GM06990 (cell line): ENCODE measurements around the gene ATP8B4.

Experiments used
- DNase-seq: peaks from one replicate; pipeline ENCODE4 v3.0.0-alpha.2; 2011; ENCODE audit not compliant: insufficient read length; ENCODE audit errors: extremely low read depth
- H3K27me3 ChIP-seq: replicated peaks from 2 replicates; pipeline ENCODE4 v1.6.0; 2011; ENCODE audit warnings: low read length; ENCODE audit not compliant: control insufficient read depth, insufficient read depth
- H3K36me3 ChIP-seq: 2 replicates; pipeline ENCODE4 v1.5.1; 2011; ENCODE audit warnings: low read length; ENCODE audit not compliant: control insufficient read depth, insufficient read depth
- H3K4me3 ChIP-seq: replicated peaks from 2 replicates; pipeline ENCODE4 v1.5.1; 2011; ENCODE audit warnings: low read depth, mild to moderate bottlenecking, control low read depth, low read length
- CTCF ChIP-seq: IDR thresholded peaks from 2 replicates; pipeline ENCODE4 v1.5.1; 2011; ENCODE audit warnings: low read length, control low read depth, mild to moderate bottlenecking, inconsistent platforms; ENCODE audit not compliant: insufficient read depth, poor library complexity, severe bottlenecking

Gene ATP8B4

GRCh38 chr15:50017522-50017921, 101.5 kb downstream of the ATP8B4 start:
- no peaks in the 10 kb centered on the region for H3K36me3 ChIP-seq
- no peak for TF ChIP-seq CTCF
- no peak for DNase-seq
- no peak overlapping the region for H3K4me3 ChIP-seq
- H3K27me3 ChIP-seq, result no peaks in the 10 kb centered on the region; the same call in 1 of the 2 replicates

GRCh38 chr15:50016951-50017350, 102.1 kb downstream of the ATP8B4 start:
- Histone ChIP-seq H3K4me3 (no peak overlapping the region), H3K36me3 (no peaks in the 10 kb centered on the region), H3K27me3 (no peaks in the 10 kb centered on the region; the same call in 1 of the 2 replicates)
- no peak for DNase-seq
- no peak for TF ChIP-seq CTCF

- DNase-seq, result no peak
- Histone ChIP-seq H3K36me3 (no peaks in the 10 kb centered on the region), H3K4me3 (no peak overlapping the region), H3K27me3 (no peaks in the 10 kb centered on the region; the same call in 1 of the 2 replicates)
- no peak for TF ChIP-seq CTCF
These were observed 106.2 kb downstream of the ATP8B4 start for GRCh38 chr15:50012790-50013189.

- H3K36me3 ChIP-seq, result no peaks in the 10 kb centered on the region
- no peaks in the 10 kb centered on the region for H3K27me3 ChIP-seq
- no peak overlapping the region for H3K4me3 ChIP-seq
- DNase-seq, result no peak
- TF ChIP-seq CTCF, result no peak
These were observed 109.4 kb downstream of the ATP8B4 start for GRCh38 chr15:50009634-50010033.

- no peaks in the 10 kb centered on the region for H3K27me3 ChIP-seq
- H3K4me3 ChIP-seq, result no peak overlapping the region
- peak; percentile 43 for DNase-seq
- peak; percentile 83 for TF ChIP-seq CTCF
- no peaks in the 10 kb centered on the region for H3K36me3 ChIP-seq
These were observed 115.2 kb downstream of the ATP8B4 start for GRCh38 chr15:50003786-50004334.

GRCh38 chr15:49991587-49991986, 127.4 kb downstream of the ATP8B4 start:
- TF ChIP-seq CTCF, result no peak
- H3K27me3 ChIP-seq, result no peaks in the 10 kb centered on the region; the same call in 1 of the 2 replicates
- H3K4me3 ChIP-seq, result no peak overlapping the region

More at GRCh38 chr15:49991587-49991986, 127.4 kb downstream of the ATP8B4 start:
- no peaks in the 10 kb centered on the region for H3K36me3 ChIP-seq
- no peak for DNase-seq
